Muscle of leg (tissue), 11 donors: Measurements from ENCODE around the gene GSTM2. TPM values are rescaled to one million over a fixed set of nuclear protein-coding genes. Genes with fewer than 3 reads are reported as not detected.
"Not testable (repeated sequence)": the region's sequence is repeated elsewhere in the genome, so short reads cannot be mapped to it uniquely, and the experiment has no call there.

Experiments used
- DNase-seq: peaks from one replicate; pipeline ENCODE4 v3.0.0; 2013
- H3K27ac ChIP-seq: one replicate; pipeline ENCODE4 v1.5.1; 2013; ENCODE audit warnings: mild to moderate bottlenecking, low read length, control low read depth
- H3K27me3 ChIP-seq: one replicate; pipeline ENCODE4 v1.6.1; 2013; ENCODE audit warnings: low read length; ENCODE audit not compliant: control insufficient read depth, insufficient read depth
- H3K36me3 ChIP-seq: one replicate; pipeline ENCODE4 v1.6.1; 2013; ENCODE audit warnings: low read length; ENCODE audit not compliant: control insufficient read depth, insufficient read depth
- H3K4me1 ChIP-seq: one replicate; pipeline ENCODE4 v1.6.1; 2013; ENCODE audit warnings: low read length; ENCODE audit not compliant: control insufficient read depth, insufficient read depth
- H3K4me3 ChIP-seq: one replicate; pipeline ENCODE4 v1.5.1; 2013; ENCODE audit warnings: low read length, control low read depth
- H3K9me3 ChIP-seq: replicated peaks from 2 replicates; pipeline ENCODE4 v1.6.1; 2013; ENCODE audit warnings: low read depth, low read length; ENCODE audit not compliant: control insufficient read depth
- WGBS: methylation state at CpG from one replicate; pipeline ENCODE4 v1.1.5; 2013; ENCODE audit warnings: missing lambda C conversion rate; ENCODE audit not compliant: insufficient coverage; 5-methylcytosine and 5-hydroxymethylcytosine counted together
- polyA plus RNA-seq, 8 donors: library from polyadenylated mRNA; unstranded; fragments of 120-200 nt; gene quantifications; one replicate each; pipeline versions ENCODE4 v1.2.1 to v1.2.3, GENCODE V29; 2013; ENCODE audit warnings: inconsistent platforms in 1 of 8, low replicate concordance in 1 of 8; ENCODE audit not compliant: insufficient read length in 8 of 8, insufficient read depth in 1 of 8
- total RNA-seq: library from RNA; stranded (reverse); fragments of 120-200 nt; gene quantifications from one replicate; pipeline ENCODE4 v1.2.4, GENCODE V29; 2013

The GSTM2 gene
- total and polyA plus RNA-seq, 9 donors, result 51.4 to 186 (median 142) TPM

GRCh38 chr1:109658533-109659042 lies 9.3 kb upstream of the GSTM2 start:
- peaks cover 16% of the 10 kb centered on the region for H3K4me1 ChIP-seq
- H3K9me3 ChIP-seq, result no peaks in the 10 kb centered on the region
- no peaks in the 10 kb centered on the region for H3K27me3 ChIP-seq
- WGBS, result 31% methylated on average over 3 of the region's 3 CpGs
- no peak overlapping the region for H3K4me3 ChIP-seq
- H3K27ac ChIP-seq, result no peak overlapping the region
- peak; percentile 39 for DNase-seq
- H3K36me3 ChIP-seq, result peaks cover 38% of the 10 kb centered on the region

DNA sequence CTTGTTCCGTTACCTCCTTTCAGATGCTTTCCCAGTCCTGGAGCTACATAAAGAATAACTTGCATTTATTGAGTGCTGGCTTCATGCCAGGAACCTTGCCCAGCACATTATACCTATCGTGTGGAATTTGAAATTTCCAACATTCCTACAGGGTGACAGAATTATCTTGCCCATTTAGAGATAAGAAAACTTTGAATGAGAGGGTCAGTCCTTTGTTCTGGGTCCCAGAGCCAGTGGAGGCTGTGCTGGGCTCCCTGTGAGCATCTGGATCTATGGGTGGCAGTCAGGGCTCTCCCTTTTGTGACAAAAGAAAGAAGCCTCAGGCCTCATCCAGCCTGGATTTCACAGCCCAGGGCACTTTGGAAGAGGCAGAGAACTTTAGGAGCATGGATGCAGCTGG lies 8.7 kb upstream of the GSTM2 start:
- no peak overlapping the region for H3K27ac ChIP-seq
- no CpG with 5 or more reads among the region's 2 CpGs for WGBS

DNA sequence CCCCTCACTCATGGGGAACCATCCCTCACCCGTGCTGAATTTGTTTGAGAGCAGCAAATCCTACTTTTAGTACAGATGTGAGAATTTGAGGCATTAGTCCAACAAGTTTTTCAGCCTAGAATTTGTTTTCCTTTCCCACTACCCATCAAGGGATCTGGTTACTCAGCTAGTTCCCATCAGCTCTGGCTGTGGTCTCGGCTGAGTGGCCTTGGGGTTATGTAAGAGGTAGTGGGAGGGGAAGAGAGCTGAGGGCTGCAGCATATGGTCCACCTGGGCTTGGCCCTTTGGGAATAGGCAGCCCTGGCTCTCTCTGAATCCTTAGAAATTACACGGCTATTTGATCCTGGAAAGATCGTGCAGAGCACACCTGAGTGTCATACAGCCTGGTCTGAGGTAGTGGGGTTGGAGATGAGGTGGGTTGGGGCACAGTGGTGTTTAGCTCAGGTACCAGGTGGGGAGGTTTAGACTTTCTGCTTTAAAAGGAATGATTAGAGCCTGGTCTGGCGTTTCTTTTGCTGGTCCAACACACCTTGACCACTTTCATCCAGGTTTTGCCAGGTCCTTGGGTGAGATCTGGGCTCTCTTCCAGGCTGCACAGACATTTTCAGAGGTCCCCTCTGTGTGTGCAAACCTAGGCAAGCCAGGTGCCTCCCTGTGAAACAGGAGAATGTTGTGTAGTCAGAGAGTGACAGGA lies 7.7 kb upstream of the GSTM2 start:
- WGBS, result 51% methylated on average over 2 of the region's 5 CpGs
- H3K36me3 ChIP-seq, result peaks cover 38% of the 10 kb centered on the region

More for the DNA sequence above, 8.7 kb upstream of the GSTM2 start:
- Histone ChIP-seq H3K36me3 (peaks cover 38% of the 10 kb centered on the region), H3K4me3 (no peak overlapping the region), H3K9me3 (no peaks in the 10 kb centered on the region), H3K4me1 (peaks cover 16% of the 10 kb centered on the region), H3K27me3 (no peaks in the 10 kb centered on the region)
- no peak for DNase-seq

DNA sequence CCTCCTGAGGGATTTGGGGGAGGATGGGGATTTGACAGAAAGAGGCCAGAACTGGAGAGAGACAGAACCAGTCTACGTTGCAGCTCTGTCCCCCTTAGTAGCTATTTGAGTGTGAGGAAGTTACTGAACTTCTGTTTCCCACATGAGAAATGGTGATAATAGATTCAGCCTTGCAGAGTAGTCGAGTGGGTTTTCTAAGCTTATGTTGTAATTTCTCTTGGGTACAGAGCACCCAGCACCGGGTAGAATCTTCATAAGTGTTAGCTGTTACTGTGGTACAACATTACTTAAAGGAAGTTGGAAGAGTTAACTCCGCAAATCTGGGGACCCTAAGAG lies 7.2 kb upstream of the GSTM2 start:
- peaks cover 38% of the 10 kb centered on the region for H3K36me3 ChIP-seq
- not testable (repeated sequence) for H3K27me3 ChIP-seq, DNase-seq, H3K9me3 ChIP-seq, H3K4me3 ChIP-seq, H3K4me1 ChIP-seq, H3K27ac ChIP-seq
- WGBS, result no CpG with 5 or more reads among the region's 4 CpGs

More for the DNA sequence above, 7.7 kb upstream of the GSTM2 start:
- H3K4me3 ChIP-seq, result no peak overlapping the region
- peaks cover 14% of the 10 kb centered on the region for H3K4me1 ChIP-seq
- no peaks in the 10 kb centered on the region for H3K27me3 ChIP-seq
- no peak for DNase-seq
- no peaks in the 10 kb centered on the region for H3K9me3 ChIP-seq
- no peak overlapping the region for H3K27ac ChIP-seq

GRCh38 chr1:109661391-109661790 lies 6.5 kb upstream of the GSTM2 start:
- Histone ChIP-seq H3K27ac (no peak overlapping the region), H3K27me3 (no peaks in the 10 kb centered on the region), H3K4me3 (no peak overlapping the region), H3K4me1 (peaks cover 8% of the 10 kb centered on the region), H3K36me3 (peaks cover 38% of the 10 kb centered on the region), H3K9me3 (no peaks in the 10 kb centered on the region)
- DNase-seq, result no peak
- WGBS, result 69% methylated on average over 2 of the region's 2 CpGs

- H3K27ac ChIP-seq, result no peak overlapping the region
- peaks cover 20% of the 10 kb centered on the region for H3K36me3 ChIP-seq
- H3K4me3 ChIP-seq, result no peak overlapping the region
- H3K4me1 ChIP-seq, result peaks cover 13% of the 10 kb centered on the region
- no peaks in the 10 kb centered on the region for H3K9me3 ChIP-seq
- no peaks in the 10 kb centered on the region for H3K27me3 ChIP-seq
- WGBS, result no CpG with 5 or more reads among the region's 1 CpG
- no peak for DNase-seq
These were observed 3.2 kb upstream of the GSTM2 start for GRCh38 chr1:109664671-109665070.

DNA sequence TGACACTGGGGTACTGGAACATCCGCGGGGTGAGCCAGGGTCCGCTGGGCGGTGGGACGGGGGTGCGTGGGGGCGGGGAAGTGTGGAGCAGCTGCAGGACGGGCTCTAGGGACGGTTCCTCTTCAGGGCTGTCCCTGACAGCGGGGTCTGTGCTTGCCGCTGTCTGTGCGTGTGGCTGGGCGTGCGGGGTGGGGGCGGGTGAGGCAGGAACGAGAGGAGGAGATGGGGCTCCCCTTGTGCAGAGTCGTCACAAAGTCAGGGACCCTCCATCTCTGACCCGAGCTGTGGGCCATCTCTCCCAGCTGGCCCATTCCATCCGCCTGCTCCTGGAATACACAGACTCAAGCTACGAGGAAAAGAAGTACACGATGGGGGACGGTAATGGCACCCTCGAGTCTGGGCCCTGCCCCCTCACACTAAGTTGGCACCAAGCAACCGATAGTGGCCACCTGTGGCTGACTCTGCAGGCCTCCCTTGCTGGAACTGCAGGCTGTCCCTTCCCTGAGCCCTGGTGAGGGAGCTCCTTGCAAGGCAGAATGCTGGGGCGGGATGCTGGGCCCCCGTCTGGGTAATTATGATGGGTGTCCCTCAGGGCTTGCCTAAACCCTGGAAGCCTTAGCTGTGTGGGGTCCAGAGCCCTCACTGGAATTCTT lies 392 bp downstream of the GSTM2 start:
- Histone ChIP-seq H3K36me3 (peaks cover 23% of the 10 kb centered on the region), H3K4me1 (peaks cover 13% of the 10 kb centered on the region), H3K4me3 (peak overlapping the region; percentile 51), H3K27me3 (no peaks in the 10 kb centered on the region), H3K27ac (peak overlapping the region; percentile 18), H3K9me3 (no peaks in the 10 kb centered on the region)
- WGBS, result 6% methylated on average over 10 of the region's 26 CpGs
- peak; percentile 31 for DNase-seq

DNA sequence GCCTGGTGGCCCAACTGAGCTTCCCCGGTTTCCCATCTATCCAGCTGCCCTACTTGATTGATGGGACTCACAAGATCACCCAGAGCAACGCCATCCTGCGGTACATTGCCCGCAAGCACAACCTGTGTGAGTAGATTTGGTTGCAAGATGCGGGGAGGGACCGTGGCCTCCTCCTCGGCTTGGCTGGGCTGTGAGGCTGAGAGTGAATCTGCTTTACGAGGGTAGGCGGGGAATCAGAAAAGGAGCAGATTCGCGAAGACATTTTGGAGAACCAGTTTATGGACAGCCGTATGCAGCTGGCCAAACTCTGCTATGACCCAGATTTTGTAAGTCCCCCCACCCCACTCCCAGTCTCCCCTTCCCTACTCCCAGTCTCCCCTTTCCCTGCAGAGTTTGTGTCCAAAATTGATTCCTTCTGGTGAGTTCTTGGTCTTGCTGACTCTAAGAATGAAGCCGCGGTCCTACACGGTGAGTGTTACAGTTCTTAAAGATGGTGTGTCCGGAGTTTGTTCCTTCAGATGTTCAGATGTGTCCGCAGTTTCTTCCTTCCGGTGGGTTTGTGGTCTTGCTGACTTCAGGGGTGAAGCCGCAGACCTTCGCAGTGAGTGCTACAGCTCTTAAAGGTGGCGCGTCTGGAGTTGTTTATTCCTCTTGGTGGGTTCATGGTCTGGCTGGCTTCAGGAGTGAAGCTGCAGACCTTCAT lies 1.5 kb downstream of the GSTM2 start:
- Histone ChIP-seq H3K36me3 (peaks cover 25% of the 10 kb centered on the region), H3K4me1 (peaks cover 13% of the 10 kb centered on the region), H3K27ac (peak overlapping the region; percentile 7), H3K9me3 (no peaks in the 10 kb centered on the region), H3K4me3 (no peak overlapping the region), H3K27me3 (no peaks in the 10 kb centered on the region)
- DNase-seq, result no peak
- WGBS, result 86% methylated on average over 19 of the region's 22 CpGs

- H3K27ac ChIP-seq, H3K4me3 ChIP-seq, H3K9me3 ChIP-seq, DNase-seq, H3K27me3 ChIP-seq: not testable (repeated sequence)
- WGBS, result 100% methylated on average over 1 of the region's 5 CpGs
- Histone ChIP-seq H3K4me1 (peaks cover 13% of the 10 kb centered on the region), H3K36me3 (peaks cover 25% of the 10 kb centered on the region)
These were observed 2.1 kb downstream of the GSTM2 start for GRCh38 chr1:109669949-109670302.

DNA sequence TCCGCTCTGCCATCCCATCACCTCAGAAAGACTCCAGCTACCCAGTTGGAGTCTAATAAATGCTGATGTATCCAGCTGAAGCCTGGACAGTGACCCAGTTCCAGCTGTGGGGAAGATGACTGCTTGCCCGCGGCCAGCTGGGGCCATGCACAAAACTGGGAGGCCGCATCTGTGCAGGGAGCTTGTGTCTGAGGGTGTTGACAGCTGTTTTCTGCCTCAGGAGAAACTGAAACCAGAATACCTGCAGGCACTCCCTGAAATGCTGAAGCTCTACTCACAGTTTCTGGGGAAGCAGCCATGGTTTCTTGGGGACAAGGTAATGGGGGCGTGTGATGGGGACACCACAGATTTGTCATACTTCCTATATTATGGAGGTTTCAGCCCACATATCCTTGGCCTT lies 3.2 kb downstream of the GSTM2 start:
- Histone ChIP-seq H3K27ac (no peak overlapping the region), H3K36me3 (peaks cover 25% of the 10 kb centered on the region), H3K9me3 (no peaks in the 10 kb centered on the region), H3K27me3 (no peaks in the 10 kb centered on the region), H3K4me1 (peaks cover 13% of the 10 kb centered on the region), H3K4me3 (no peak overlapping the region)
- no peak for DNase-seq
- 77% methylated on average over 3 of the region's 5 CpGs for WGBS
